Activated T-cell treated with anti-CD3 and anti-CD28 coated beads, Interleukin-2, amount 50 U/mL, for 72 hours (primary cell): Measurements from ENCODE around the gene NR1H2. TPM values are rescaled to one million over a fixed set of nuclear protein-coding genes. Genes with fewer than 3 reads are reported as not detected.
"Not testable (repeated sequence)": the region's sequence is repeated elsewhere in the genome, so short reads cannot be mapped to it uniquely, and the experiment has no call there.

Experiments
- ATAC-seq, 2 donors: fragments of 150-1000 bp; cut with Tn5 transposase; replicated peaks in 1 of 2; 2 replicates each; pipeline ENCODE4 v1.10.0; 2021; ENCODE audit warnings: moderate library complexity in 2 of 2, mild to moderate bottlenecking in 1 of 2
- DNase-seq, 2 donors: peaks; one replicate each; pipeline ENCODE4 v3.0.0; 2021 to 2022; ENCODE audit warnings: mixed read lengths in 1 of 2
- H3K27ac Mint-ChIP-seq: one replicate; pipeline ENCODE4 v1.8.0; 2022; ENCODE audit warnings: mild to moderate bottlenecking, moderate library complexity, mixed read lengths
- H3K27me3 Mint-ChIP-seq: one replicate; pipeline ENCODE4 v1.8.0; 2022; ENCODE audit warnings: low read depth, mixed read lengths
- H3K36me3 Mint-ChIP-seq, 2 donors: one replicate each; pipeline ENCODE4 v1.8.0; 2022; ENCODE audit warnings: mixed read lengths in 2 of 2, mild to moderate bottlenecking in 1 of 2; ENCODE audit not compliant: insufficient read depth in 2 of 2
- H3K4me1 Mint-ChIP-seq: one replicate; pipeline ENCODE4 v1.8.0; 2022; ENCODE audit warnings: low read depth, mixed read lengths
- H3K4me3 Mint-ChIP-seq, 2 donors: one replicate each; pipeline ENCODE4 v1.8.0; 2022; ENCODE audit warnings: mild to moderate bottlenecking in 2 of 2, mixed read lengths in 2 of 2, moderate library complexity in 2 of 2
- H3K9me3 Mint-ChIP-seq, 2 donors: one replicate each; pipeline ENCODE4 v1.8.0; 2022; ENCODE audit warnings: mixed read lengths in 2 of 2
- total RNA-seq, 2 donors: library from RNA; stranded (reverse); gene quantifications; one replicate each; pipeline ENCODE4 v1.2.3, GENCODE V29; 2022

The NR1H2 gene
- total RNA-seq, 2 donors from 2014 or later, result 68.2 to 80.1 TPM

DNA sequence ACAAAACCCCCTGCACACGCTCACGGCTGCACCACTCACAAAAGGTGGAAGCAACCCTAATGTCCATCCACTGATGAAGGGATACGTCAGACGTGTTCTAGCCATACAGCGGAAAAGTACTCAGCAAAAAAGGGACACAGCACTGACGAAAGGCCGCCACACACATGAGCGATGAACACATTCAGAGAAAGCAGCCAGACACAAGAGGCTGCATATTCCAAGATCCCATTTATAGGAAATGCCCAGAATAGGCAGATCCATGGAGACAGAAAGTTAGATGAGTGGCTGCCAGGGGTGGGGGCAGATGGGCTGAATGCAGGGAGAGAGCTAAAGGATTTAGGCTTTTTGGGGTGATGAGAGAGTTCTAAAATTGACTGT, 11.6 kb downstream of the NR1H2 start:
- Mint-ChIP-seq H3K9me3 (no peaks in the 10 kb centered on the region), H3K36me3 (peaks cover 13 to 31% of the 10 kb centered on the region in 2 donors), H3K4me3 (no peak overlapping the region), H3K27ac (peak overlapping the region; percentile 18), H3K4me1 (peaks cover 43% of the 10 kb centered on the region), H3K27me3 (no peaks in the 10 kb centered on the region)
- ATAC-seq (no peak), DNase-seq (no peak)

- H3K27me3 Mint-ChIP-seq, H3K9me3 Mint-ChIP-seq, H3K4me3 Mint-ChIP-seq, DNase-seq, ATAC-seq, H3K27ac Mint-ChIP-seq: not testable (repeated sequence)
- peaks cover 6 to 26% of the 10 kb centered on the region in 2 donors for H3K36me3 Mint-ChIP-seq
- H3K4me1 Mint-ChIP-seq, result peaks cover 29% of the 10 kb centered on the region
These were observed 14.0 kb downstream of the NR1H2 start for GRCh38 chr19:50390295-50390694.

- Mint-ChIP-seq H3K36me3 (peaks cover 8 to 28% of the 10 kb centered on the region in 2 donors), H3K4me1 (peaks cover 23% of the 10 kb centered on the region)
- not testable (repeated sequence) for ATAC-seq, H3K4me3 Mint-ChIP-seq, DNase-seq, H3K27ac Mint-ChIP-seq, H3K27me3 Mint-ChIP-seq, H3K9me3 Mint-ChIP-seq
These were observed 14.7 kb downstream of the NR1H2 start for GRCh38 chr19:50390952-50391351.

DNA sequence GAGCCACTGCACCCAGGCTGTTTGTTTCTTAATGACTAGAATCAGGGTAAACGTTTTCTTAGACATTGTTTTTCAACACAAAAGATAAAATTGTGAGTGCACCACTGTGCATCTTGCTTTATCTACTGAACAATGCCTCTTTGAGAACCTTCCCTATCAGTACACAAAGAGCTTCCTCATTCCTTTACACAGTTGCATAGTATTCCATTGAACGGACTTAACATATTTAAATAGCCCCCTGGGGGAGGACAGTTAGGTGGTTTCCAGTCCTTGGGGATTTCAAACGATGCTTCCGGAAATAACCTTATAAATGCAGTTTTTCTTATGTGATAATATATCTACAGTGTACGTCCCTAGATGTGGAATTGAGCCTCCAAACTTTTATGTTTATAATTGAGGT, 16.5 kb downstream of the NR1H2 start:
- DNase-seq (no peak), ATAC-seq (no peak)
- peak overlapping the region; percentile 19 for H3K27ac Mint-ChIP-seq
- H3K36me3 Mint-ChIP-seq, result peaks cover 10 to 26% of the 10 kb centered on the region in 2 donors
- no peaks in the 10 kb centered on the region for H3K9me3 Mint-ChIP-seq
- H3K27me3 Mint-ChIP-seq, result no peaks in the 10 kb centered on the region
- no peak overlapping the region for H3K4me3 Mint-ChIP-seq
- H3K4me1 Mint-ChIP-seq, result peaks cover 12% of the 10 kb centered on the region

GRCh38 chr19:50393589-50393988, 17.3 kb downstream of the NR1H2 start:
- no peak overlapping the region for H3K27ac Mint-ChIP-seq
- no peak overlapping the region for H3K4me3 Mint-ChIP-seq
- H3K9me3 Mint-ChIP-seq, result no peaks in the 10 kb centered on the region
- ATAC-seq (no peak), DNase-seq (no peak)
- H3K36me3 Mint-ChIP-seq, result peaks cover 12 to 23% of the 10 kb centered on the region in 2 donors
- H3K4me1 Mint-ChIP-seq, result peaks cover 10% of the 10 kb centered on the region
- no peaks in the 10 kb centered on the region for H3K27me3 Mint-ChIP-seq

DNA sequence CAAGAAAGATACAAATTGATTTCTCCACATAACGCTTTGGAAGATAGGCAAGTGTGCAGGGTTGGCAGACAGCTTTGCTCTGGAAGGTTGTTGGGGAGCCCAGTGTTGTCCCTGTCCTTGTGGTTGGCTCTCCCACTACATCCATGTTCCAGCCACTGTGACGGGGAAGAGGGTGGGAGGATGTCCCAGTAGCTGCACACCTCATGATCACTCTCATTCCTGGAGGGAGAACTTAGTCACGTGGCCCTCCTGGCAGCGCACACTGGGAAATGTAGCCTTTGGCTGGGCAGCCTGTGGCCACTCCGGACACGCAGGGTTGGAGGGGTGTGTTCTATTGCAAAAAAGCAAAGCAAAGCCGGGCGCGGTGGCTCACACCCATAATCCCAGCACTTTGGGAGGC, 17.8 kb downstream of the NR1H2 start:
- Mint-ChIP-seq H3K9me3 (no peaks in the 10 kb centered on the region), H3K4me1 (peaks cover 10% of the 10 kb centered on the region), H3K27ac (no peak overlapping the region), H3K4me3 (no peak overlapping the region), H3K36me3 (peaks cover 12 to 23% of the 10 kb centered on the region in 2 donors), H3K27me3 (no peaks in the 10 kb centered on the region)
- no peak for DNase-seq
- ATAC-seq, result no peak

- Mint-ChIP-seq H3K9me3 (no peaks in the 10 kb centered on the region), H3K27ac (no peak overlapping the region), H3K4me3 (no peak overlapping the region), H3K4me1 (peaks cover 2% of the 10 kb centered on the region), H3K27me3 (no peaks in the 10 kb centered on the region), H3K36me3 (peaks cover 9 to 11% of the 10 kb centered on the region in 2 donors)
- DNase-seq (no peak), ATAC-seq (no peak)
These were observed 22.6 kb downstream of the NR1H2 start for GRCh38 chr19:50398675-50399367.

DNA sequence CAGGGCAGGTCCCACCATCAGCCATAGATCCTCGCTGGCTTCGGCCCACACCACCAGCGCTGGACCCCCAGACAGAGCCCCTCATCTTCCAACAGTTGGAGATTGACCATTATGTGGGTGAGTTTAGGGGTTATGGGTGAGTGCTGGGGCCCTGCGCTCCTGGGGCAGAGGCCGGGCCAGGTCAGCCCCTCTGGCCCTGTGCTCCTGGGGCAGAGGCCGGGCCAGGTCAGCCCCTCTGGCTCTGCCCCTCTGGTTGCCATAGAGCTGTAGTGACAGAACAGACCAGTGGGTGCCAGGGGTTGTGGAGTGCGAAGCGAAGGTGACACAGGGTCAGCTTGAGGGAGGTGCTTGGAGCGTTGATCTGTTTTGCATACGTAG, 23.1 kb downstream of the NR1H2 start:
- DNase-seq (no peak), ATAC-seq (no peak)
- Mint-ChIP-seq H3K27ac (no peak overlapping the region), H3K9me3 (no peaks in the 10 kb centered on the region), H3K36me3 (peaks cover 9 to 13% of the 10 kb centered on the region in 2 donors), H3K4me1 (no peaks in the 10 kb centered on the region), H3K27me3 (no peaks in the 10 kb centered on the region), H3K4me3 (no peak overlapping the region)

GRCh38 chr19:50401605-50402450, 25.6 kb downstream of the NR1H2 start:
- ATAC-seq, result no peak
- no peaks in the 10 kb centered on the region for H3K27me3 Mint-ChIP-seq
- H3K4me3 Mint-ChIP-seq, result no peak overlapping the region
- no peak overlapping the region for H3K27ac Mint-ChIP-seq
- no peaks in the 10 kb centered on the region for H3K4me1 Mint-ChIP-seq
- no peaks in the 10 kb centered on the region for H3K9me3 Mint-ChIP-seq
- DNase-seq, result no peak
- H3K36me3 Mint-ChIP-seq, result peaks cover 9 to 10% of the 10 kb centered on the region in 2 donors

- ATAC-seq (no peak), DNase-seq (no peak)
- Mint-ChIP-seq H3K4me3 (no peak overlapping the region), H3K27ac (no peak overlapping the region), H3K4me1 (no peaks in the 10 kb centered on the region), H3K9me3 (no peaks in the 10 kb centered on the region), H3K36me3 (peaks cover 9% of the 10 kb centered on the region in 2 donors), H3K27me3 (no peaks in the 10 kb centered on the region)
These were observed 26.5 kb downstream of the NR1H2 start for GRCh38 chr19:50402544-50403301.

DNA sequence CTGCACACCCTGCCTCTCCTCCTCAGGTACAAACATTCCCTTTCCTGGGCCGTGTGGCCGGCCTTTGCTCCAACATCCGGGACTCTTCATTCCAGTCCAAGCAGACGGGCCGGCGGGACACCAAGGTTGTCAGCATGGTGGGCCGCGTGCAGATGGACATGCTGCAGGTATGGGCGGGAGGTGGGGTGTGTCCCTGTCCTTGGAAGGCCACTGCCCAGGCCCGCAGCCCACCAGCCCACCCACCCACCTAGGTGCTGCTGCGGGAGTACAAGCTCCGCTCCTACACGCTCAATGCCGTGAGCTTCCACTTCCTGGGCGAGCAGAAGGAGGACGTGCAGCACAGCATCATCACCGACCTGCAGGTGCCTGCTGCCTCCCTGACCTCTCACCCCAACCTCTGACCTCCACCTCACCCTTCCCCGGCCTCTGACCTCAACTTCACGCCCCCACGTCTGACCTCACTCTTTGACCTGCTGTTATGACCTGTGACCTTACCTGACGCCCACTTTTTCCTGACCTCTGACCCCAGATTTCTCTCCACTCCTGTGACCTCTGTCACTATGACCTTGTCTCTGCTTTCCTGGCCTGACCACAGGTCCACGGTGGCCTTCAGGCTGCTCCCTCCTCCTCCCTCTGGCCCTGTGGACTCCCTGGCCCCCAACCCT, 30.0 kb downstream of the NR1H2 start:
- H3K9me3 Mint-ChIP-seq, result no peaks in the 10 kb centered on the region
- no peaks in the 10 kb centered on the region for H3K27me3 Mint-ChIP-seq
- peaks cover 3 to 11% of the 10 kb centered on the region in 2 donors for H3K36me3 Mint-ChIP-seq
- no peaks in the 10 kb centered on the region for H3K4me1 Mint-ChIP-seq
- ATAC-seq, result no peak
- no peak overlapping the region for H3K4me3 Mint-ChIP-seq
- no peak for DNase-seq
- H3K27ac Mint-ChIP-seq, result no peak overlapping the region

DNA sequence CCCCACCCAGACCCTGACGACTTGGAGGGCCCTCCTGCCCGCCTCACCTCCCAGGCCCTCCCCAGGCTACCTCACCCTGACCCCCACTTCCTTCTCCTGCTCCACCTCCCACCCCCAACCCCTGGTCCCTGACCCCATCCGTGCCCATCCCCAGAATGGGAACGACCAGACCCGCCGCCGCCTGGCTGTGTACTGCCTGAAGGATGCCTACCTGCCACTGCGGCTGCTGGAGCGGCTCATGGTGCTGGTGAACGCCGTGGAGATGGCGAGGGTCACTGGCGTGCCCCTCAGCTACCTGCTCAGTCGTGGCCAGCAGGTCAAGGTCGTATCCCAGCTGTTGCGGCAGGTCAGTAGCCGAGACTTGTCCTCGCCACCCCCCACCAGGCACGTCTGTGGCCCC, 30.6 kb downstream of the NR1H2 start:
- DNase-seq (no peak), ATAC-seq (no peak)
- Mint-ChIP-seq H3K27ac (no peak overlapping the region), H3K4me3 (no peak overlapping the region), H3K4me1 (no peaks in the 10 kb centered on the region), H3K9me3 (no peaks in the 10 kb centered on the region), H3K27me3 (no peaks in the 10 kb centered on the region), H3K36me3 (peaks cover 3 to 11% of the 10 kb centered on the region in 2 donors)

DNA sequence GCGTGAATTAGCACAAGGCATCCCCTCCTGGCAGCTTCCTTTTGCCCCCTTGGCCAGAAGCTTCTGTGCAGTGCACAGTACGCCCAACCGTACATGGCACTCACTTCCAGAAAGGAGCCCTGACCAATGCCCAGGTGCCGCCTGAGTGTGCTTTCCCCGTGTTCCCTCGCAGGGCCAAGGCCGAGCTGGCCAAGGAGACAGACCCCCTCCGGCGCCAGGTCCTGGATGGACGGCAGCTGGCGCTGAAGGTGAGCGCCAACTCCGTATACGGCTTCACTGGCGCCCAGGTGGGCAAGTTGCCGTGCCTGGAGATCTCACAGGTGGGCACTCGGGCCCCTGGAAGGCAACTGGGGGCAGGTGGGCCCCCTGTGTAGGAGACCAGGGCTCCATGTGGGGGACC, 33.1 kb downstream of the NR1H2 start:
- Mint-ChIP-seq H3K9me3 (no peaks in the 10 kb centered on the region), H3K27ac (no peak overlapping the region), H3K36me3 (peaks cover 3 to 10% of the 10 kb centered on the region in 2 donors), H3K4me3 (no peak overlapping the region), H3K27me3 (no peaks in the 10 kb centered on the region), H3K4me1 (peaks cover 4% of the 10 kb centered on the region)
- no peak for ATAC-seq
- DNase-seq, result no peak
